Measurements from ENCODE around the gene SCG2.

Gene SCG2

DNA sequence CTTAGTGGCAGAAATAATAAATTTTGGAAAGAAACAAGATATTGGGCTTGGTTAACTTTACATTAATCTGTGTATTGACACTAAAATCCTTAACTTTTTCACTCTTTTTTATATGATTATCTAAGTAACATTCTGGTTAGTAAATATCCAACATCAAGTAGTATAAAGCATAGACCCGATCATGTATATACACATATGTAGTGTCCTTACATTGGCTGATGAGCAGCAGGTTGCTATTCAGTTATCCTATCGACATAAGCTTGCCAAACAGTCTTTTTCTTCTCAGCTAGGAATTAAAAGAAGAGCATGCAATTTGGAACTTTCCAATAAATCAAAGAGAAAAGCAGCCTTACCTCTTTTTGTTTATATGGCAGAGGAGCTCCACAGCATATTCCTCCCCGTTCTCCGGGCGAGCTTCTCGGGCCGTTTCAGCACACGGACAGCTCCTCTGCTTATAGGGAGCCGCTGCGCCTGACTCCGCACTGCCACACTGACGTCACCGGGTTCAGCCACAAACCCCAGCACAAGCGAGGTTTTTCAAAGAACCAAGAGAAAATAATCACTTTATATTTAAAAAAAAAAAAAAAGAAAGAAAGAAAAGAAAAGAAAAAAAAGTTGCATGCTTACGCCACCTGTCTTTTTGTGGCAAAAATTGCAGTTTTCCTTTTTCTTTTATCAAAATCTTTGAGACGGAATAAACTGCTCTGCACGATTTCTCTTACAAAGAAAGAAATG, at the start of gene SCG2:
SCG2 (minus strand) TSS at position 430 of the 735 bp plus-strand sequence. CDS start 3,079 bp downstream, outside the sequence.
- Mint-ChIP-seq H3K27me3 (peaks cover 18% of the 10 kb centered on the region), H3K4me1 (ENCODE audit: low read depth) (peaks cover 5% of the 10 kb centered on the region), H3K9me3 (ENCODE audit: low read depth) (no peaks in the 10 kb centered on the region), H3K4me3 (no peak within 1 kb of the TSS), H3K27ac (no peak within 1 kb of the TSS), H3K36me3 (no peaks in the 10 kb centered on the region)

- no peaks in the 10 kb centered on the region for H3K36me3 Mint-ChIP-seq
Measured at GRCh38 chr2:223649554-223650533, 47.7 kb upstream of the SCG2 start.

DNA sequence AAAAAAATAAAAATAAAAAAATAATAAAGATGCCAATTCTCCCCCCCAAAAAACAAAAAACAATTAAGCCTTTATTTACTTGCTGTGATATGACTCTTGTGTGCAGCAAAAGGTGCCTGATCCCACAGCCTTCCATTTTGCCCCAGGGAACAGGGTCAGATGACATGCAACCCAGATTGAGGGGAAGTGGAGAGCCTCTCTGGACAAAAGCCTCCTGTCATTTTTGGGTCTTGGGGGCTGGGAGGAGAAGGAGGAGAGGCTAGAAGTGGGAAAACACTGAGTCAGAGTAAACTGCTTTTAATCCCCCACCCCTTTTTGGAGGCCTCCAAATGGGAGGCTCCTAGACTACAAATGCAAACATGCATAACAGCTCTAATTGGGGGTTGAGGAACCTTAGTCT, 46.6 kb upstream of the SCG2 start:
- Mint-ChIP-seq H3K27me3 (peaks cover 6% of the 10 kb centered on the region), H3K36me3 (no peaks in the 10 kb centered on the region), H3K4me1 (ENCODE audit: low read depth) (no peaks in the 10 kb centered on the region), H3K27ac (no peak overlapping the region), H3K4me3 (no peak overlapping the region), H3K9me3 (ENCODE audit: low read depth) (no peaks in the 10 kb centered on the region)

More at GRCh38 chr2:223649554-223650533, 47.7 kb upstream of the SCG2 start:
- Mint-ChIP-seq H3K27me3 (peaks cover 9% of the 10 kb centered on the region), H3K9me3 (ENCODE audit: low read depth) (no peaks in the 10 kb centered on the region), H3K27ac (no peak overlapping the region), H3K4me1 (ENCODE audit: low read depth) (no peaks in the 10 kb centered on the region), H3K4me3 (no peak overlapping the region)

DNA sequence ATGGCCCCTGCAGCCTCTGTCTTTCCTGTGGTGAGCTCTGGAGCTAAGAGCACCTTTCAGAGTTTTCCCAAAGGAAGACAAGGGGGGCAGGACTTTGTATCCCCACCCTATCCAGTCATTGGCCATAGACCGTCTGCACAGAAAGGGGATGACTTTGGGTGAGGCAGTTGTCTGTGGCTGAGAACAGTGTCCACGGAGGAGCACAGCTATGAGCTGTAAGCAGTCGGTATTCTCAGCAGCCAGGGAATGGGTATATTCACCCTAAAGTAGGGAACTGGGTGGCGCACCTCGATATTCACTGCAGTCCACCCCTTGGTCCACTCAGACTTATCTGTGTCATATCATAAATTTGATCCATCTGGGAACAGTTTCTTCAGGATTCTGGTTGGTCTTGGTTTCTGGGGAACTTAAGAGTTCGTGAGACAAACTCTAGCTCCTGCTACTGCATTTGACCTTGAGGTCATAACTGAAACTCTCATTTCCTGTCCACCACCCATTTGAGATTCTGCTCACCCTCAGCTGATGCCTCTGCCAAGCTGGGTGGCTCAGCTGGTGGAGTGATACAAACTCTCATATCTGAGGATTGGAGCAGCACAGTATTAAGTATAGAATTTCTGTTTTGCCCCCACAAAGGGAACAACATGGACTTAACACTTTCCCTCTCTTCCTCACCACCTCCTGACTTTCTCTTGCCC, 45.2 kb upstream of the SCG2 start:
- Mint-ChIP-seq H3K4me3 (no peak overlapping the region), H3K36me3 (no peaks in the 10 kb centered on the region), H3K27ac (no peak overlapping the region), H3K4me1 (ENCODE audit: low read depth) (no peaks in the 10 kb centered on the region), H3K27me3 (peaks cover 5% of the 10 kb centered on the region), H3K9me3 (ENCODE audit: low read depth) (no peaks in the 10 kb centered on the region)

GRCh38 chr2:223644136-223644535, 42.0 kb upstream of the SCG2 start:
- Mint-ChIP-seq H3K9me3 (ENCODE audit: low read depth) (no peaks in the 10 kb centered on the region), H3K36me3 (no peaks in the 10 kb centered on the region), H3K27me3 (peaks cover 2% of the 10 kb centered on the region), H3K27ac (no peak overlapping the region), H3K4me3 (no peak overlapping the region), H3K4me1 (ENCODE audit: low read depth) (no peaks in the 10 kb centered on the region)

DNA sequence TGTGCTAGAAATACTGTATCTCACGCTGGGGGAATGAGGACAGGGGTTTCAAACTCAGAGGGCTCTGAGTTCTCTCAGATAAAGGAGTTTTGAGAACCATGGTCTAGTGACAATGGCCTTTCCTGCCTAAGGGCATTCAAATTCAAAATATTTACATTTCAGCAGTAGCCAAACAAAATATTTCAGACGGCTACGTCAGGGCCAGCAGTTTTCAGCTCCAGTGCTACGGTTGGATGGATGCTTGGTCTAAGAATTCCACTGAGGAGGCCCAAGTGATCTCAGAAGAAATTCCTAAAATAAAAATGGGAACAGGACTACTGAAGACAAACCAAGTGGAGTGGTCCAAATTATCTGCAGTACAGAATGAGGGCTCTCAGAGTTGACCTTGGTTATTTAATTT, 41.1 kb upstream of the SCG2 start:
- no peaks in the 10 kb centered on the region for H3K9me3 Mint-ChIP-seq (ENCODE audit: low read depth)
- H3K4me1 Mint-ChIP-seq (ENCODE audit: low read depth), result no peaks in the 10 kb centered on the region
- no peaks in the 10 kb centered on the region for H3K36me3 Mint-ChIP-seq
- no peak overlapping the region for H3K27ac Mint-ChIP-seq
- H3K27me3 Mint-ChIP-seq, result peaks cover 2% of the 10 kb centered on the region
- no peak overlapping the region for H3K4me3 Mint-ChIP-seq

GRCh38 chr2:223642506-223642905, 40.3 kb upstream of the SCG2 start:
- no peaks in the 10 kb centered on the region for H3K4me1 Mint-ChIP-seq (ENCODE audit: low read depth)
- H3K36me3 Mint-ChIP-seq, result no peaks in the 10 kb centered on the region
- H3K27me3 Mint-ChIP-seq, result no peaks in the 10 kb centered on the region
- H3K27ac Mint-ChIP-seq, result no peak overlapping the region
- no peaks in the 10 kb centered on the region for H3K9me3 Mint-ChIP-seq (ENCODE audit: low read depth)
- H3K4me3 Mint-ChIP-seq, result no peak overlapping the region

DNA sequence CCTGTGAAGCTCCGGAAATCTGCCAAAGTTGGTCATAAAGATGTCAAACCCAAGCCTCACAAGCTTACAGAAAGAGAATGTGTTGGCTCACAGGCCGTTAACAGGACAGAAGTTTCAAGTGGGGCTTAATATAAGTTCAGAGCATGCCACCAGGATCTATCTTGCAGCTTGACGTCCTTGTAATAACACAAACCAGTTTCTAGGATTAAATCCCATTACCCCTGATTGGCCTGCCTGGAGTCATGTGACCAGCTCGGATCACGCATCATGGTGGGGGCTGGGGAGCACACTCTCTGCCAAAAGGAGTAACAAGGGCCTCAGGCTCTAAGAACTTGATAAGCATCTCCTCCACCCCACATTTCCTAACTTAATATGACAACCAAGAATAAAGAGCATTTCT, 38.9 kb upstream of the SCG2 start:
- no peak overlapping the region for H3K4me3 Mint-ChIP-seq
- H3K4me1 Mint-ChIP-seq (ENCODE audit: low read depth), result no peaks in the 10 kb centered on the region
- H3K9me3 Mint-ChIP-seq (ENCODE audit: low read depth), result no peaks in the 10 kb centered on the region
- H3K27me3 Mint-ChIP-seq, result no peaks in the 10 kb centered on the region
- H3K36me3 Mint-ChIP-seq, result no peaks in the 10 kb centered on the region
- no peak overlapping the region for H3K27ac Mint-ChIP-seq

DNA sequence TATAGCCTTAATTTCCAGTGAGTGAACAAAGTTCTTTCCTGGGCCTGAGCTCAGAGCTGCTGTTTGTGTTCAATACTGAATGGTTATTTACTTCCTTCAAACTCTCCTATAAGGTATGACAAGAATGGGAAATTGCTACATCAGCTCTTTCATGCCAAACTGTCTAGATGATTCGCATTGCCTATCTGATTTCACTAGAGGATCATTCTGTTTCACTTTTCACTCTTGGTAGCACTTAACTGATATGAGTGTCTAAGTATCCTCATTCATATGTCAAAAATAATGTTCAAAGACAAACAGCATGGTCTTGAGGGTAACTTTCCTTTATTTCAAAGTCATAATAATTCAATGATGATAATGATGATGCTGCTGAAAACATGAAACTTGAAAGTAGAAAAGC, 32.9 kb upstream of the SCG2 start:
- Mint-ChIP-seq H3K9me3 (ENCODE audit: low read depth) (no peaks in the 10 kb centered on the region), H3K4me3 (no peak overlapping the region), H3K36me3 (no peaks in the 10 kb centered on the region), H3K27me3 (peaks cover 9% of the 10 kb centered on the region), H3K27ac (no peak overlapping the region), H3K4me1 (ENCODE audit: low read depth) (no peaks in the 10 kb centered on the region)

- H3K4me1 Mint-ChIP-seq (ENCODE audit: low read depth), result no peaks in the 10 kb centered on the region
- no peaks in the 10 kb centered on the region for H3K36me3 Mint-ChIP-seq
- peaks cover 12% of the 10 kb centered on the region for H3K27me3 Mint-ChIP-seq
- no peak overlapping the region for H3K4me3 Mint-ChIP-seq
- H3K9me3 Mint-ChIP-seq (ENCODE audit: low read depth), result no peaks in the 10 kb centered on the region
- no peak overlapping the region for H3K27ac Mint-ChIP-seq
Measured at GRCh38 chr2:223634238-223634637, 32.1 kb upstream of the SCG2 start.

- Mint-ChIP-seq H3K4me3 (no peak overlapping the region), H3K27me3 (peaks cover 14% of the 10 kb centered on the region), H3K36me3 (no peaks in the 10 kb centered on the region), H3K9me3 (ENCODE audit: low read depth) (no peaks in the 10 kb centered on the region), H3K4me1 (ENCODE audit: low read depth) (no peaks in the 10 kb centered on the region), H3K27ac (no peak overlapping the region)
Measured at GRCh38 chr2:223633656-223634055, 31.5 kb upstream of the SCG2 start.

DNA sequence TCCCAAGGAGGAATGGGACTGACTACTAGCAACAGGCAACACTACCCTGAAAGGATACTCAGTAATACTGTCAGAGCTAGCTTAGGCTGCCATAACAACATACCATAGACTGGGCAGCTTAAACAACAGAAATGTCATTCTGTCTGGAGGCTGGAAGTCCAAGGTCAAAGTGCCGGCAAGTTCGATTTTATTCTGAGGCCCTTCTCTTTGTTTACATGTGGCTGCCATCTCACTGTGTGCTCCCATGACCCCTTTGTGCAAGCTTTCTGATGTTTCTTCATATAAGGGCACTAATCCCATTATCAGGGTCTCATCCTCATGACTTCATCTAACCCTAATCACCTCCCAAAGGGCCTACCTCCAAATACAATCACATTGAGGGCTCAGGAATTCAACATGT, 30.7 kb upstream of the SCG2 start:
- Mint-ChIP-seq H3K4me3 (no peak overlapping the region), H3K27me3 (peaks cover 15% of the 10 kb centered on the region), H3K9me3 (ENCODE audit: low read depth) (no peaks in the 10 kb centered on the region), H3K36me3 (no peaks in the 10 kb centered on the region), H3K4me1 (ENCODE audit: low read depth) (no peaks in the 10 kb centered on the region), H3K27ac (no peak overlapping the region)

DNA sequence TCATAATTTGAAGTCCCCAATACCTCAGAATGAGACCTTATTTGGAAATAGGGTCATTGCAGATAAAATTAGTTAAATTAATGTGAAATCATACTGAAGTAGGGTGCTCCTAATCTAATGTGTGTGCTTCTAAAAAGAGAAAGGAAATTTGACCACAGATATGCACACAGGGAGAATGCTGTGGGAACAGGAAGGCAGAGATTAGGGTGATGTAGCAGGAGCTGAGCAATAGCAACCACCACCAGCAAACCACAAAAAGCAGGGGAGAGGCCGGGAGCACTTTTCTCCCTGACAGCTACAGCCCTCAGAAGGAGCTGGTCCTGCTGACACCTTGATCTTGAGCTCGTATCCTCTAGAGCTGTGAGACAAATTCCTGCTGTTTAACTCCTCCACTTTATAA, 24.6 kb upstream of the SCG2 start:
- no peaks in the 10 kb centered on the region for H3K4me1 Mint-ChIP-seq (ENCODE audit: low read depth)
- no peak overlapping the region for H3K4me3 Mint-ChIP-seq
- H3K27ac Mint-ChIP-seq, result no peak overlapping the region
- no peaks in the 10 kb centered on the region for H3K9me3 Mint-ChIP-seq (ENCODE audit: low read depth)
- no peaks in the 10 kb centered on the region for H3K36me3 Mint-ChIP-seq
- peaks cover 21% of the 10 kb centered on the region for H3K27me3 Mint-ChIP-seq

DNA sequence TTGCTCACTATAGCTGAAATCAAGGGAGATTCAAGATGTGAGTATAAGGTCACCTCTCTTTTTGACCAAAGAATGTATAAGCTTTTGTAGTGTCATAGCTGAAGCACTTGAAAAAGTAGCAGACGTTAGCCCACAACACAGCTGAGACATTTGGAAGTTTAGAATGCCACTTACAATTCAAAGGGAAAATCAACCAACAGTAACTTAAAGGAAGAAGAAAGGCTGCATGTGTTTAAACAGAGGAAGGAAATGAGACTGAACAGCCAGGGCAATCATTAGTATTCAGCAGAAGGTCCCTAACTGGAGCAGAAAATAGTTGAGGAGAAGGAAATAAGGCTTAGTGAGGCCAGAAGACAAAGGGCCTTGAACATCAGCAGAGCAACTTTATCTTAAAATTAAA, 23.5 kb upstream of the SCG2 start:
- Mint-ChIP-seq H3K4me3 (no peak overlapping the region), H3K9me3 (ENCODE audit: low read depth) (no peaks in the 10 kb centered on the region), H3K4me1 (ENCODE audit: low read depth) (no peaks in the 10 kb centered on the region), H3K36me3 (no peaks in the 10 kb centered on the region), H3K27me3 (peaks cover 18% of the 10 kb centered on the region), H3K27ac (no peak overlapping the region)

- H3K27ac Mint-ChIP-seq, result no peak overlapping the region
Measured at GRCh38 chr2:223621901-223622300, 19.7 kb upstream of the SCG2 start.

More at GRCh38 chr2:223621901-223622300, 19.7 kb upstream of the SCG2 start:
- H3K4me1 Mint-ChIP-seq (ENCODE audit: low read depth), result no peaks in the 10 kb centered on the region
- no peaks in the 10 kb centered on the region for H3K9me3 Mint-ChIP-seq (ENCODE audit: low read depth)
- no peak overlapping the region for H3K4me3 Mint-ChIP-seq
- no peaks in the 10 kb centered on the region for H3K36me3 Mint-ChIP-seq
- peaks cover 8% of the 10 kb centered on the region for H3K27me3 Mint-ChIP-seq

Measured in activated naive CD8-positive, alpha-beta T cell (primary cell).